ENCODE results near the gene HUS1B. TPM values are rescaled to one million over a fixed set of nuclear protein-coding genes. Genes with fewer than 3 reads are reported as not detected.

Gene HUS1B
- total RNA-seq, 1 experiment from 2014 or later, result 0.94 TPM

- intact Hi-C loops (cut with micrococcal nuclease; ENCODE audit: unreplicated experiment), result loop anchor here (10.0 kb wide), 1 partner anchor 114 kb away; no protein-coding TSS in a partner anchor
- Histone ChIP-seq H3K27ac (no peak overlapping the region), H3K4me3 (no peak overlapping the region)
Observed at GRCh38 chr6:610882-611281, 46.0 kb downstream of the HUS1B start.

DNA sequence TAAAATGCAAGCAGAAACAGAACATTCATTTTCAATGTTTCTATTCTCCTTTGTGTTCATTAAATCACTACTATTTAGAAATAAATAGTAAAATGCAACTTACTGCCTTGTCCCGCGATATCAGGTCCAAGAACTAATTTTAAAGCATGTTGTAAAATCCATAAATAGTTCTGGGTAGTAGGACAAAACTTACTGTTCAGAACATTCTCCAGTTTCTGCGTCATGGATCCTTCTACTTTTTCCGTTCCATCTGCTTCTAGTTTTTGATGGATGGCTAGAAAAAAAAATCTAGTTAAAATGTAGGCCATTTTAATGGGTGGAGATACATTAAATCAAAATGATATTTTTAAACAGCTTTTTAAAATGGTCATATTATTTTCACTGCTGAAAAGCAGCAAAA, 47.0 kb downstream of the HUS1B start:
- Histone ChIP-seq H4K20me1 (ENCODE audit: insufficient read depth) (no peaks in the 10 kb centered on the region), H3K4me2 (no peak overlapping the region), H3K27ac (no peak overlapping the region), H3K4me3 (no peak overlapping the region), H3K27me3 (ENCODE audit: insufficient read depth, low read depth) (no peaks in the 10 kb centered on the region), H3K4me1 (replicated peaks; ENCODE audit: insufficient read depth) (no peaks in the 10 kb centered on the region), H3K9me2 (ENCODE audit: insufficient read depth) (no peaks in the 10 kb centered on the region), H3F3A (ENCODE audit: insufficient read depth, low read depth) (no peaks in the 10 kb centered on the region), H3K79me2 (ENCODE audit: low read depth) (no peaks in the 10 kb centered on the region), H2AFZ (no peak overlapping the region), H3K9me3 (ENCODE audit: insufficient read depth, low read depth) (no peaks in the 10 kb centered on the region), H3K36me3 (ENCODE audit: low read depth) (no peaks in the 10 kb centered on the region)
- intact Hi-C loops (cut with micrococcal nuclease; ENCODE audit: unreplicated experiment), result loop anchor here (10.0 kb wide), 1 partner anchor 115 kb away; no protein-coding TSS in a partner anchor
- no TSS peak for BruUV-seq (replicated peaks)
- ChIA-PET CTCF (no interaction called here), POLR2A (ENCODE audit: unreplicated experiment) (interaction anchor here (0.6 kb wide), 1 partner anchor 611 kb away, joined by 10 read pairs; no protein-coding TSS in a partner anchor)
- TF ChIP-seq EZH2 (IDR thresholded peaks at IDR 0.05; ENCODE audit: low read depth), result no peak
- TF ChIP-seq, protein P1, sequence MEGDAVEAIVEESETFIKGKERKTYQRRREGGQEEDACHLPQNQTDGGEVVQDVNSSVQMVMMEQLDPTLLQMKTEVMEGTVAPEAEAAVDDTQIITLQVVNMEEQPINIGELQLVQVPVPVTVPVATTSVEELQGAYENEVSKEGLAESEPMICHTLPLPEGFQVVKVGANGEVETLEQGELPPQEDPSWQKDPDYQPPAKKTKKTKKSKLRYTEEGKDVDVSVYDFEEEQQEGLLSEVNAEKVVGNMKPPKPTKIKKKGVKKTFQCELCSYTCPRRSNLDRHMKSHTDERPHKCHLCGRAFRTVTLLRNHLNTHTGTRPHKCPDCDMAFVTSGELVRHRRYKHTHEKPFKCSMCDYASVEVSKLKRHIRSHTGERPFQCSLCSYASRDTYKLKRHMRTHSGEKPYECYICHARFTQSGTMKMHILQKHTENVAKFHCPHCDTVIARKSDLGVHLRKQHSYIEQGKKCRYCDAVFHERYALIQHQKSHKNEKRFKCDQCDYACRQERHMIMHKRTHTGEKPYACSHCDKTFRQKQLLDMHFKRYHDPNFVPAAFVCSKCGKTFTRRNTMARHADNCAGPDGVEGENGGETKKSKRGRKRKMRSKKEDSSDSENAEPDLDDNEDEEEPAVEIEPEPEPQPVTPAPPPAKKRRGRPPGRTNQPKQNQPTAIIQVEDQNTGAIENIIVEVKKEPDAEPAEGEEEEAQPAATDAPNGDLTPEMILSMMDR (conservative IDR thresholded peaks at IDR 0.05), result no peak
- no peak for DNase-seq

More at GRCh38 chr6:610882-611281, 46.0 kb downstream of the HUS1B start:
- Histone ChIP-seq H3K36me3 (ENCODE audit: low read depth) (no peaks in the 10 kb centered on the region), H3K79me2 (ENCODE audit: low read depth) (no peaks in the 10 kb centered on the region), H3K9me3 (ENCODE audit: insufficient read depth, low read depth) (no peaks in the 10 kb centered on the region), H3K9me2 (ENCODE audit: insufficient read depth) (no peaks in the 10 kb centered on the region), H3F3A (ENCODE audit: insufficient read depth, low read depth) (no peaks in the 10 kb centered on the region), H3K4me1 (replicated peaks; ENCODE audit: insufficient read depth) (no peaks in the 10 kb centered on the region), H3K27me3 (ENCODE audit: insufficient read depth, low read depth) (no peaks in the 10 kb centered on the region), H4K20me1 (ENCODE audit: insufficient read depth) (no peaks in the 10 kb centered on the region), H2AFZ (no peak overlapping the region), H3K4me2 (no peak overlapping the region)
- CTCF ChIA-PET, result no interaction called here
- DNase-seq, result no peak
- TF ChIP-seq EZH2 (IDR thresholded peaks at IDR 0.05; ENCODE audit: low read depth), result no peak
- POLR2A ChIA-PET (ENCODE audit: unreplicated experiment), result interaction anchor here (0.6 kb wide), 1 partner anchor 392 kb away, joined by 5 read pairs; no protein-coding TSS in a partner anchor
- no TSS peak for BruUV-seq (replicated peaks)

DNA sequence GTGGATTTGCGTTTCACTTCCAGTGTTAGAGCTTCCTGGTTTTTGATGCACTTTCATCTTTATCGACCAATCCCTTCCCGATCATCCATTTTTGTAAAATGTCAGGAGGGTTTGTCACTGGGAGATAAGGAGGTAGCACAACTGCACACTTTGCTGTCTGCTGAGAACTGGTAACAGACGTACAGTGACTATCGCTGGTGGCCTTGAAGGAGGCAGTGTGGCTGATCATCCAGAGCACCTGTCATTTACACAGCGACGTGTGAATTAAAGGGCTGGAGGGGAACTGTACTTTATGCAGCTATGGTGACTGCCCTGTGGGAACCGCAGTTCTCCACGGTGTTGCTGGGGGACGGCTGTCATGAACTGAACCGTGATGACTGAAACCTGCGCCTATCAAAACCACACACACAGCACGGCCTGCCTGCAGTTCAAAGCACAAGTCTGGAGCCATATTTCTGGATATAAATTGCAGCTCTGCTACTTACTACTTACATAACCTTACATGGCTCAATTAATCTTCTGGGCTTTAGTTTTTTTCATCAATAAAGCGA, 50.0 kb downstream of the HUS1B start:
- BruUV-seq (replicated peaks), result no TSS peak
- Histone ChIP-seq H3K9me2 (ENCODE audit: insufficient read depth) (no peaks in the 10 kb centered on the region), H4K20me1 (ENCODE audit: insufficient read depth) (no peaks in the 10 kb centered on the region), H3K27ac (no peak overlapping the region), H3K79me2 (ENCODE audit: low read depth) (no peaks in the 10 kb centered on the region), H2AFZ (no peak overlapping the region), H3K36me3 (ENCODE audit: low read depth) (no peaks in the 10 kb centered on the region), H3K4me3 (no peak overlapping the region), H3K27me3 (ENCODE audit: insufficient read depth, low read depth) (no peaks in the 10 kb centered on the region), H3K9me3 (ENCODE audit: insufficient read depth, low read depth) (no peaks in the 10 kb centered on the region), H3K4me1 (replicated peaks; ENCODE audit: insufficient read depth) (no peaks in the 10 kb centered on the region), H3K4me2 (no peak overlapping the region), H3F3A (ENCODE audit: insufficient read depth, low read depth) (no peaks in the 10 kb centered on the region)
- no peak for TF ChIP-seq EZH2 (IDR thresholded peaks at IDR 0.05; ENCODE audit: low read depth)
- TF ChIP-seq, protein P1 (conservative IDR thresholded peaks at IDR 0.05), result no peak
- POLR2A ChIA-PET (ENCODE audit: unreplicated experiment), result no interaction called here
- DNase-seq, result no peak
- intact Hi-C loops (cut with micrococcal nuclease; ENCODE audit: unreplicated experiment), result no loop called here
- CTCF ChIA-PET, result no interaction called here

Other genes with a start within 250 kb of the HUS1B start
- 21.3 and 28.2 TPM in 2 replicates for gene EXOC2, start 36.0 kb upstream of the HUS1B start, total RNA-seq (2021)